ENCODE results near the gene SLC66A3. TPM values are rescaled to one million over a fixed set of nuclear protein-coding genes. Genes with fewer than 3 reads are reported as not detected.

Gene SLC66A3
- total and polyA plus RNA-seq, 2 donors: 11.4 to 20.6 TPM

GRCh38 chr2:11132036-11132671, 23.1 kb upstream of the SLC66A3 start:
- no peak for DNase-seq (ENCODE audit: low read depth in 6 of 9, low spot score in 9 of 9)
- Histone ChIP-seq H3K27me3 (ENCODE audit: control insufficient read depth in 2 of 2, insufficient read depth in 1 of 2, low read length in 1 of 2) (peaks cover 0 to 15% of the 10 kb centered on the region in 2 donors), H3K4me3 (ENCODE audit: low read length in 2 of 2) (peak overlapping the region; percentile 49), H3K4me1 (ENCODE audit: control insufficient read depth in 2 of 2, insufficient read depth in 2 of 2, low read length in 2 of 2) (peaks cover 10 to 50% of the 10 kb centered on the region in 2 donors), H3K36me3 (ENCODE audit: control insufficient read depth in 2 of 2, insufficient read depth in 2 of 2, low read length in 1 of 2) (no peaks in the 10 kb centered on the region), H3K27ac (ENCODE audit: low read depth in 1 of 2, low read length in 1 of 2) (peak overlapping the region in 1 of 2 donors; percentile 14), H3K9me3 (ENCODE audit: control insufficient read depth in 2 of 2, insufficient read depth in 1 of 2, low read length in 1 of 2) (no peaks in the 10 kb centered on the region)
- WGBS: 78% methylated on average over 19 of the region's 19 CpGs

DNA sequence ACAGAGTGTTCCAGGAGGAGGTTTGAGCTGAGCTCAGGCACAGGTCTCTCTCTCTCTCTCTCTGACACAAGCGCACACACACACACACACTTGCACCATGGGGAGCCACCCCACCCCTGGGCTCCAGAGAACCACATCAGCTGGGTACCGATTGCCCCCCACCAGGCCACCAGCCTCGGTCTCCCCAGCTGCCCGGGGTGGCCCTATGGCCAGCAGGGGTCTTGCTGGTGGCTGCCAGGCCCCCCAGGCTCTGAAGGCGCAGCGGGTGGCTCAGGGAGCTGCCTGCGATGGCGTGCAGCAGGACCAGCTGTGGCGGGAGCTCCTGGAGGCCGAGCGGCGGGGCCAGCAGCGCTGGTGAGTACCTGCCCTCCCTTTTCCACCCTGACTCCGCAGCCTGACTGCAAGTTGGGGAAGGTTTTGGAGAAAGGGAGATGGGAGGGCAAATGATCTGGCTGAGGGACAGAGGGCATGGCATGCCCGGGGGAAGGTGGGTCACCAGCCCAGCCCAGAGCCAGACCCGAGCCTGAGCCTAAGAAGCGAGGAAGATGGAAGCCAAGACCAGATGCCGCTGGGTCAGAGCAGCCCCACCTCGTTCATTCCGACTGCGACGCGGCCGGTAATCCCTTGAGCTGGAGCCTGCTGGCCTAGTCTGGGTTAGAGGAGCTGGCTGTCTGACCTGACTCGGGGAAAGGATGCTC, 21.9 kb upstream of the SLC66A3 start:
- no peaks in the 10 kb centered on the region for H3K36me3 ChIP-seq (ENCODE audit: control insufficient read depth in 2 of 2, insufficient read depth in 2 of 2, low read length in 1 of 2)
- H3K4me3 ChIP-seq (ENCODE audit: low read length in 2 of 2): peak overlapping the region; percentile 49
- 49% methylated on average over 25 of the region's 25 CpGs for WGBS
- peaks cover 0 to 15% of the 10 kb centered on the region in 2 donors for H3K27me3 ChIP-seq (ENCODE audit: control insufficient read depth in 2 of 2, insufficient read depth in 1 of 2, low read length in 1 of 2)
- no peak overlapping the region for H3K27ac ChIP-seq (ENCODE audit: low read depth in 1 of 2, low read length in 1 of 2)
- DNase-seq (ENCODE audit: low read depth in 6 of 9, low spot score in 9 of 9): no peak
- H3K4me1 ChIP-seq (ENCODE audit: control insufficient read depth in 2 of 2, insufficient read depth in 2 of 2, low read length in 2 of 2): peaks cover 10 to 43% of the 10 kb centered on the region in 2 donors
- H3K9me3 ChIP-seq (ENCODE audit: control insufficient read depth in 2 of 2, insufficient read depth in 1 of 2, low read length in 1 of 2): no peaks in the 10 kb centered on the region

GRCh38 chr2:11133936-11134320, 21.3 kb upstream of the SLC66A3 start:
- no peak for DNase-seq (ENCODE audit: low read depth in 6 of 9, low spot score in 9 of 9)
- Histone ChIP-seq H3K4me1 (ENCODE audit: control insufficient read depth in 2 of 2, insufficient read depth in 2 of 2, low read length in 2 of 2) (peaks cover 10 to 37% of the 10 kb centered on the region in 2 donors), H3K4me3 (ENCODE audit: low read length in 2 of 2) (no peak overlapping the region), H3K27me3 (ENCODE audit: control insufficient read depth in 2 of 2, insufficient read depth in 1 of 2, low read length in 1 of 2) (peaks cover 0 to 15% of the 10 kb centered on the region in 2 donors), H3K9me3 (ENCODE audit: control insufficient read depth in 2 of 2, insufficient read depth in 1 of 2, low read length in 1 of 2) (no peaks in the 10 kb centered on the region), H3K27ac (ENCODE audit: low read depth in 1 of 2, low read length in 1 of 2) (no peak overlapping the region), H3K36me3 (ENCODE audit: control insufficient read depth in 2 of 2, insufficient read depth in 2 of 2, low read length in 1 of 2) (no peaks in the 10 kb centered on the region)
- 90% methylated on average over 8 of the region's 8 CpGs for WGBS

GRCh38 chr2:11134349-11134748, 20.9 kb upstream of the SLC66A3 start:
- H3K4me1 ChIP-seq (ENCODE audit: control insufficient read depth in 2 of 2, insufficient read depth in 2 of 2, low read length in 2 of 2): peaks cover 10 to 33% of the 10 kb centered on the region in 2 donors
- H3K9me3 ChIP-seq (ENCODE audit: control insufficient read depth in 2 of 2, insufficient read depth in 1 of 2, low read length in 1 of 2): no peaks in the 10 kb centered on the region
- H3K36me3 ChIP-seq (ENCODE audit: control insufficient read depth in 2 of 2, insufficient read depth in 2 of 2, low read length in 1 of 2): no peaks in the 10 kb centered on the region
- no peak overlapping the region for H3K4me3 ChIP-seq (ENCODE audit: low read length in 2 of 2)
- 96% methylated on average over 5 of the region's 5 CpGs for WGBS
- H3K27me3 ChIP-seq (ENCODE audit: control insufficient read depth in 2 of 2, insufficient read depth in 1 of 2, low read length in 1 of 2): peaks cover 0 to 15% of the 10 kb centered on the region in 2 donors
- no peak overlapping the region for H3K27ac ChIP-seq (ENCODE audit: low read depth in 1 of 2, low read length in 1 of 2)
- DNase-seq (ENCODE audit: low read depth in 6 of 9, low spot score in 9 of 9): no peak

DNA sequence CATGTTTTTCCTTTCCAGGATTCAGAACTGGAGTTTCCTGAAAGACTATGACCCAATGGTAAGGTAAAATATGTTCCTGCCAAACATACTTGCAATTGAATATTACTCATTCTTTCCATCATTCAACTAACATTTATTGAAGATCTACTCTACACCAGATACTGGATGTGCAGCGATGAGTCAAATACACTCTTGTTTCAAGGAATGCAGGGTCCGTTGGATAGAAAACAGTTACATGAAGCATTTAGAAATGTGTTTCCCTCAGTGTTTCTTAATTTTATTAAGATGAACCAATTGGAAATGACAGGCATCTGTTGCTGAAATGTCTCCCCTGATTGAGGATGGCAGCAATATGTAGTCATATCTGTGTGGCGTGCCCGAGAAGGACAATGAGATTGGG, 14.8 kb upstream of the SLC66A3 start:
- peaks cover 0 to 5% of the 10 kb centered on the region in 2 donors for H3K27me3 ChIP-seq (ENCODE audit: control insufficient read depth in 2 of 2, insufficient read depth in 1 of 2, low read length in 1 of 2)
- no peaks in the 10 kb centered on the region for H3K9me3 ChIP-seq (ENCODE audit: control insufficient read depth in 2 of 2, insufficient read depth in 1 of 2, low read length in 1 of 2)
- no peaks in the 10 kb centered on the region for H3K36me3 ChIP-seq (ENCODE audit: control insufficient read depth in 2 of 2, insufficient read depth in 2 of 2, low read length in 1 of 2)
- H3K4me3 ChIP-seq (ENCODE audit: low read length in 2 of 2): no peak overlapping the region
- no peak overlapping the region for H3K27ac ChIP-seq (ENCODE audit: low read depth in 1 of 2, low read length in 1 of 2)
- no peak for DNase-seq (ENCODE audit: low read depth in 6 of 9, low spot score in 9 of 9)
- no peaks in the 10 kb centered on the region for H3K4me1 ChIP-seq (ENCODE audit: control insufficient read depth in 2 of 2, insufficient read depth in 2 of 2, low read length in 2 of 2)
- 95% methylated on average over 4 of the region's 4 CpGs for WGBS

- no peaks in the 10 kb centered on the region for H3K36me3 ChIP-seq (ENCODE audit: control insufficient read depth in 2 of 2, insufficient read depth in 2 of 2, low read length in 1 of 2)
- H3K27me3 ChIP-seq (ENCODE audit: control insufficient read depth in 2 of 2, insufficient read depth in 1 of 2, low read length in 1 of 2): peaks cover 0 to 5% of the 10 kb centered on the region in 2 donors
- 93% methylated on average over 4 of the region's 4 CpGs for WGBS
- DNase-seq (ENCODE audit: low read depth in 6 of 9, low spot score in 9 of 9): no peak
- H3K4me3 ChIP-seq (ENCODE audit: low read length in 2 of 2): no peak overlapping the region
- H3K9me3 ChIP-seq (ENCODE audit: control insufficient read depth in 2 of 2, insufficient read depth in 1 of 2, low read length in 1 of 2): no peaks in the 10 kb centered on the region
- H3K27ac ChIP-seq (ENCODE audit: low read depth in 1 of 2, low read length in 1 of 2): no peak overlapping the region
- no peaks in the 10 kb centered on the region for H3K4me1 ChIP-seq (ENCODE audit: control insufficient read depth in 2 of 2, insufficient read depth in 2 of 2, low read length in 2 of 2)
These were observed 13.9 kb upstream of the SLC66A3 start for GRCh38 chr2:11141319-11141718.

DNA sequence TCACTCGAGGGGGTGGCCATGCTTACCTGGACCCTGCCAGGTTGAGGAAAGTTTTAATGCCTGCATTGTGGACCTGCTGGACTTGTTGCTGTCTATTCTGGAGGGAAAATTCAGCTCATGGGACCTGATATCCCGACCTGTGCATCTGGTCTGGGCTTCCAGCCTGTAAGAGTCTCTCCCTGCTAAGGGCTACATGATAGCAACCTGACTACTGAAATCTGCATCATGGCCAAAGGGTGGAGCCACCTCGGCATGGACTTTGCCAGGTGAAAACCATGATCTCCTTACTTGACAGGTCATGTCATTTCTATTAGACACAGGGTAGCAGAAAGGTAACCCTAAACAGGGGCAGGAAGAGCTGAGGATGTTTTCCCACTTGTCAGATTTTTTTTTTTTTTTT, 12.9 kb upstream of the SLC66A3 start:
- Histone ChIP-seq H3K4me3 (ENCODE audit: low read length in 2 of 2) (no peak overlapping the region), H3K4me1 (ENCODE audit: control insufficient read depth in 2 of 2, insufficient read depth in 2 of 2, low read length in 2 of 2) (no peaks in the 10 kb centered on the region)
- 89% methylated on average over 3 of the region's 3 CpGs for WGBS

DNA sequence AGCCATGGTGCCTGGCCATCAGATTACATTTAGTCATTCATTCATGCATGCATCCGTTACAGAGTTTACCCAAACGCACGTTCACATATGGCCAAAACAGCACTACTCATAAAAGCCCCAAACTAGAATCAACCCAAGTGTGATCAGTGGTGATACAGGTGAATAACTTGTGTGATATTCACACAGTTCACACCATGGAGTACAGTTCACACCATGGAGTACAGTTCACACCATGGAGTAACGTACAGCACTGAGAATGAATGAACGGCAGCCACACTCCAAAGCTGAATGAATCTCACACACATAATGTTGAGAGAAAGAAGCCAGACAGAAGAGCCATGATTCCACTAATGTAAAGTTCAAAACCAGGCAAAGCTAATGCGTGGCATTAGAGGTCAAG, 12.3 kb upstream of the SLC66A3 start:
- Histone ChIP-seq H3K27me3 (ENCODE audit: control insufficient read depth in 2 of 2, insufficient read depth in 1 of 2, low read length in 1 of 2) (peaks cover 0 to 5% of the 10 kb centered on the region in 2 donors), H3K4me1 (ENCODE audit: control insufficient read depth in 2 of 2, insufficient read depth in 2 of 2, low read length in 2 of 2) (no peaks in the 10 kb centered on the region), H3K4me3 (ENCODE audit: low read length in 2 of 2) (no peak overlapping the region), H3K27ac (ENCODE audit: low read depth in 1 of 2, low read length in 1 of 2) (no peak overlapping the region), H3K36me3 (ENCODE audit: control insufficient read depth in 2 of 2, insufficient read depth in 2 of 2, low read length in 1 of 2) (no peaks in the 10 kb centered on the region), H3K9me3 (ENCODE audit: control insufficient read depth in 2 of 2, insufficient read depth in 1 of 2, low read length in 1 of 2) (peaks cover 0 to 3% of the 10 kb centered on the region in 2 donors)
- no peak for DNase-seq (ENCODE audit: low read depth in 6 of 9, low spot score in 9 of 9)
- WGBS: 96% methylated on average over 6 of the region's 6 CpGs

More for the DNA sequence above, 12.9 kb upstream of the SLC66A3 start:
- H3K27ac ChIP-seq (ENCODE audit: low read depth in 1 of 2, low read length in 1 of 2): no peak overlapping the region
- peaks cover 0 to 2% of the 10 kb centered on the region in 2 donors for H3K9me3 ChIP-seq (ENCODE audit: control insufficient read depth in 2 of 2, insufficient read depth in 1 of 2, low read length in 1 of 2)
- H3K27me3 ChIP-seq (ENCODE audit: control insufficient read depth in 2 of 2, insufficient read depth in 1 of 2, low read length in 1 of 2): peaks cover 0 to 5% of the 10 kb centered on the region in 2 donors
- no peak for DNase-seq (ENCODE audit: low read depth in 6 of 9, low spot score in 9 of 9)
- H3K36me3 ChIP-seq (ENCODE audit: control insufficient read depth in 2 of 2, insufficient read depth in 2 of 2, low read length in 1 of 2): no peaks in the 10 kb centered on the region

- Histone ChIP-seq H3K27me3 (ENCODE audit: control insufficient read depth in 2 of 2, insufficient read depth in 1 of 2, low read length in 1 of 2) (peaks cover 0 to 5% of the 10 kb centered on the region in 2 donors), H3K27ac (ENCODE audit: low read depth in 1 of 2, low read length in 1 of 2) (no peak overlapping the region), H3K9me3 (ENCODE audit: control insufficient read depth in 2 of 2, insufficient read depth in 1 of 2, low read length in 1 of 2) (peaks cover 0 to 3% of the 10 kb centered on the region in 2 donors), H3K4me1 (ENCODE audit: control insufficient read depth in 2 of 2, insufficient read depth in 2 of 2, low read length in 2 of 2) (no peaks in the 10 kb centered on the region), H3K36me3 (ENCODE audit: control insufficient read depth in 2 of 2, insufficient read depth in 2 of 2, low read length in 1 of 2) (no peaks in the 10 kb centered on the region), H3K4me3 (ENCODE audit: low read length in 2 of 2) (no peak overlapping the region)
- DNase-seq (ENCODE audit: low read depth in 6 of 9, low spot score in 9 of 9): no peak
- WGBS: 94% methylated on average over 7 of the region's 7 CpGs
These were observed 11.1 kb upstream of the SLC66A3 start for GRCh38 chr2:11144077-11144737.
